Measurements from ENCODE around the gene GALNS. TPM values are rescaled to one million over a fixed set of nuclear protein-coding genes. Genes with fewer than 3 reads are reported as not detected.

Gene GALNS
- total RNA-seq, 2 donors from 2014 or later, result 8.8 to 48.8 TPM

- Histone ChIP-seq H3K4me3 (no peak overlapping the region), H3K4me1 (peaks cover 5% of the 10 kb centered on the region), H3K27ac (no peak overlapping the region), H3K36me3 (replicated peaks in 1 of 2; ENCODE audit: insufficient read depth in 1 of 2, low read depth in 2 of 2) (no peaks in the 10 kb centered on the region), H3K27me3 (no peaks in the 10 kb centered on the region), H3K9me3 (no peaks in the 10 kb centered on the region)
- DNase-seq (no peak), ATAC-seq (peak; percentile 34)
- TF ChIP-seq POLR2A (IDR thresholded peaks at IDR 0.05) (no peak), CTCF (IDR thresholded peaks at IDR 0.05) (no peak)
- intact Hi-C loops (cut with DNase I), result no loop called here
- 58 to 70% methylated on average over 4 to 20 of the region's 21 CpGs for WGBS, 2 donors
Measured at GRCh38 chr16:88871730-88872416, 15.1 kb upstream of the GALNS start.

- no peak for DNase-seq
- H3K27me3 ChIP-seq, result no peaks in the 10 kb centered on the region
- no peak for TF ChIP-seq CTCF (IDR thresholded peaks at IDR 0.05)
- TF ChIP-seq POLR2A (IDR thresholded peaks at IDR 0.05), result no peak
Measured at GRCh38 chr16:88871349-88871702, 14.6 kb upstream of the GALNS start.

GRCh38 chr16:88870608-88871348 is 14.0 kb upstream of the GALNS start:
- TF ChIP-seq POLR2A (IDR thresholded peaks at IDR 0.05), result no peak
- Histone ChIP-seq H3K9me3 (no peaks in the 10 kb centered on the region), H3K36me3 (replicated peaks in 1 of 2; ENCODE audit: insufficient read depth in 1 of 2, low read depth in 2 of 2) (no peaks in the 10 kb centered on the region), H3K4me1 (peaks cover 5% of the 10 kb centered on the region), H3K27me3 (no peaks in the 10 kb centered on the region), H3K4me3 (no peak overlapping the region), H3K27ac (no peak overlapping the region)
- no peak for DNase-seq
- no peak for ATAC-seq
- intact Hi-C loops (cut with DNase I), result no loop called here
- 31 to 35% methylated on average over 37 of the region's 37 CpGs for WGBS, 2 donors

More at GRCh38 chr16:88871349-88871702, 14.6 kb upstream of the GALNS start:
- ATAC-seq, result no peak
- 6 to 12% methylated on average over 5 to 8 of the region's 8 CpGs for WGBS, 2 donors
- peaks cover 5% of the 10 kb centered on the region for H3K4me1 ChIP-seq
- H3K36me3 ChIP-seq (replicated peaks in 1 of 2; ENCODE audit: insufficient read depth in 1 of 2, low read depth in 2 of 2), result no peaks in the 10 kb centered on the region
- H3K4me3 ChIP-seq, result no peak overlapping the region
- no peaks in the 10 kb centered on the region for H3K9me3 ChIP-seq
- intact Hi-C loops (cut with DNase I), result no loop called here
- no peak overlapping the region for H3K27ac ChIP-seq

- ATAC-seq, result no peak
- 66% methylated on average over 9 of the region's 9 CpGs; no CpG with 5 or more reads in 1 of the 2 donors for WGBS, 2 donors
- no peak overlapping the region for H3K27ac ChIP-seq
Measured at GRCh38 chr16:88869673-88869980, 12.9 kb upstream of the GALNS start.

More at GRCh38 chr16:88869673-88869980, 12.9 kb upstream of the GALNS start:
- intact Hi-C loops (cut with DNase I), result no loop called here
- H3K27me3 ChIP-seq, result no peaks in the 10 kb centered on the region
- no peak overlapping the region for H3K4me3 ChIP-seq
- H3K4me1 ChIP-seq, result peaks cover 5% of the 10 kb centered on the region
- no peaks in the 10 kb centered on the region for H3K9me3 ChIP-seq
- no peaks in the 10 kb centered on the region for H3K36me3 ChIP-seq (replicated peaks in 1 of 2; ENCODE audit: insufficient read depth in 1 of 2, low read depth in 2 of 2)
- no peak for DNase-seq
- no peak for TF ChIP-seq CTCF (IDR thresholded peaks at IDR 0.05)
- no peak for TF ChIP-seq POLR2A (IDR thresholded peaks at IDR 0.05)
